ENCODE results near the gene SLC37A1.

Gene SLC37A1

DNA sequence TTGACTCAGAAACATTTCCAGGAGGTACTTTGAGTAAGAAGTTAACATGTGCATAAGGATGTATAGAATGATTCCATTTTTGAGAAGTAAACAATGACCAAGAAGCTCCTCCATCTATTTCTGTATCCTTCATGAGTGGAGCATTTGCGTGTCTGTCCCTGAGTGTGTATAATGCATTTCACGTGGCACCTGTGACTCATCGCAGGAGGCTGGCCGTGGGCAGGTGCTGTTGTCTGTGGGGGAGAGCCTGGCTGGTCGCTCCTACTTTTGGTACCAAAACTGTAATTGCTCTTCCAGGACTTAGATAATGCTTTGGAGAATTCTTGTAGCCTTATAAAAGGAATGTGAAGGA, 16.5 kb downstream of the SLC37A1 start:
- DNase-seq: no peak

DNA sequence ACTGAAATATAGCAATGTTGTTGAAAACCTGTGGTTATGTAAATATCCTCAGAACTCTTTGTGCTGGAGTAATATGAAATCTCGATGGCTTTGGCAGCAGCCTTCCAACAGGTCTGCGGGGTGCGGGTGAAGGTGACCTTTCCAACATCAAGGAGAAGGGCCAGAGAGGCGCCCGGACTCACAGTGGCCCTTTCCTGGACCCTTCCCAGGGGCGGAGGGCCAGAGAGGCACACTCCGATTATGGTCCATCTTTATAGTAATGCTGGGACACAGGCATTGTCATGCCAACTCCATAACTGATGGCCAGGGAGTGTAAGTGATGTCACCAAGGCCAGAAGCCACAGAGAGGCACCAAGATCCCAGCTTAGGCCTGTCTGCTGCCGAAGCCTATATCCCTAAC, 18.1 kb downstream of the SLC37A1 start:
- no peak for DNase-seq

DNA sequence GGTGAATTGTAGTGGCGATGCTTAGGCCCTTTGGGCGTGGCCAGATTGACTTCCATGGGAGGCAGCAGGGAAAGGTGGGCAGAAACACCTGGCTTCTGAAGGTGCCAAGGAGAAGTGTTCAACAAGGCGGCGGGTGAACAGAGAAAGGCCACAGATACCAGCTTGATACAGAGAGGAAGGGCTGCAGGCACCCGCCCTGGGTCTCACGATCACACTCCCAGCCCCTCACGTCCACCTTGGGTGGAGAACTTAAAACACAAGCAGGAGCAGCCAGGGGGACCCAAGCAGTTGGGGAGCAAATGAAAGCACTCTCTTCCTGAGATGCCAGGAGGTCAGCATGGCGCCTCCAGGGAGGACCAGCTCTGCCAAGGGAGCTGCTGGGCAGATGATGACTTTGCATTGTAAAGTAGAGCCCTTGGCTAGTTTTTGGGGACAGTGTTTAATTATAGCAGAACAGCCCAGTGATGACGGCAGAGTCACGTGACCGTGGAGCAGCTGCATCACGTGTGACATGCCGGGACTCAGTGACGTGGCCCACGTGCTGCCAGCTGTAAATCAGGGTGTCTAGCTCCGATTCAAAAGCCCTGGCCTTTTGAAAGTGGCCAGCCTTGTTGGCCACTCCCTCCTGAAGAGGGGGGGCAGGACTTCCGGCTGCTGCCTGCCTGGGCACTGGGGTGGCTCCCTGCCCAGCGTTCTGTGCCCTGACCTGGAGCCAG, 19.0 kb downstream of the SLC37A1 start:
- DNase-seq: peak; percentile 65

DNA sequence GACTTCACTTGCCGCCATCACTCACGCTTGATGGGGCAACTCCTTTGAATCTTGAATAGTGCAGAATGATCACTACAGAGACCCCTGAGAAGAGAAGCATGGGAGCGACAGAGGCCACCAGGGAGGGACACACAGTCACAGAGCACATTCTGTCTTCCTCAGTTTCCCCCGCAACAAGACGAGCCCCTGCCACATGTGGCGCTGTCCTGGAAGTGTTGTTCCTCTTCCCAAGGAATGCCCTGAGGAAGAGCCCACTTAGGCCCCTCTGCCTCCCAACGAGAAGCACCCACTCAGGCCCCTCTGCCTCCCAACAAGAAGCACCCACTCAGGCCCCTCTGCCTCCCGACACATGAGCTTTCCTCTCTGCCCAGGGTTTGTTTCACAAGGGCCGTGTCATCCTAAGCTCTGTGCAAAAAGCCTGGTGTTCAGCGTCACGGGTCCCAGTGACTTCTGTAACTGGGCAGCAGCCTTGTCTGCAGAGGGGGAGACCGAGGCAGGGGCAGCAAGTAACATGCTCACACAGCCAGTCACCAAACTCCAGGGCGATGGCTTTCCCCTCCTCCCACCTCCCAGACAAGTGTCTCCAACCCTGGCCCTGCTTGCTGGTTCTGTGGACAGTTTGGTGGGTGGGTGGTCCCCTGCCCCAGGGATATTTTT, 19.8 kb downstream of the SLC37A1 start:
- no peak for DNase-seq

DNA sequence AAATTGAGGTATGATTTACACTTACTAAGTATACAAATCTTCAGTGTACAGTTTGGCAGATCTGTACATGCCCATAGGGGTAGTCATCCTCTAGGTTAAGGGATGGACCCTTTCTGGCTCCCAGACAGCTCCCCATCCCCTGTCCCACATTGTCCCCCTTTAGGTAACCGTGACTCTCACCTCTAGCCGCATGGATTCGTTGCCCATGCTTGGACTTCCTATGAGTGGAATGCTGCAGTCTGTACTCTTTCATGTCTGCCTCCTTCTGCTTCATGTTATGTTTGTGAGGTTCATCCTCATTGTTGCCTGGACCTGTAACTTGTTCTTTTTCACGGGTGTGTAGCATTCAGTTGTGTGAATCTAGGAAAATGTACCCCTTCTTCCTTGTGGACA, 20.3 kb downstream of the SLC37A1 start:
- DNase-seq: no peak

DNA sequence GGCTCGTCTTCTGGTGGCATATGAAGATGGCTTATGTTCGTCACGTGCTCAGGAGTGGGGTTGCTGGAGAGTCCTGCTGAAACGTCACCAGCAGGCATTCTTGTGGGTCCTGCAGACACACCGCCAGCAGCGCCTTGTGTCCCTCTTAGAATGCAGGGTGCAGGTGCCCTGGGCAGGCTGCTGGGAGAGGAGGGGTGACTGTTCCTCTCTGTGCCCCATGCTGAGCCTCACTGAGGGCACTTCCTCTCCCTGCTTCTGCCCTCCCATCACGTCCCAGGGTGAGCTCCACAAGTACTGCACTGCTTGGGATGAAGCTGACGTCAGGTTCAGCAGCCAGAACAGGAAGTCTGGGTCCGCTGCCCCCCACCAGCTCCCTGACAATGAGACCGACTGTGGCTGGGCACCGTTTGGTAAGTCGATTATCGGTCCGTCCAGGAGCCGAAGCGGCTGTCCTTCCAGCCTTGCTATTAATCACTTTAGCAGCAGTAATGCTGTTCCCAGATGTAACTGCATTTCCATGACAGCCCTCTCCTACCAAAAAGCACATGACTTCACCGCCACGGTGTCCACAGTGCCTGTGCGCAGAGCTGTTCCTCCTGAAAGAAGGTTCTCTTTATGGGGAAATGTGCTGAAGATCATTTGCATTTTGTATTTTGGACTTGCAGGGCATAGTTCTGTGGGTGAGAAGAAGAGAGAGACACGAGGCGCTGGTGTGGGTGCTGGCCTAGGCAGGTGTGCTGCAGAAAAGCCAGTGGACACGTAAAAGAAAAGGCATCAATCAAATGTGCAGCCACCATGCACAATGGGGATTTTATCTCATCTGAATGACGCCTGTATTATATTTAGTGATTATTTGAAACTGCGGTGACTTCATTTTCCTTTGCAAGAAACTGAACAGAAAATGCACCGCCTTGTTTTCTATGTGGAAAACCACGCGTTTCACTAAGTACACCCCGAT, 21.0 kb downstream of the SLC37A1 start:
- DNase-seq: no peak

DNA sequence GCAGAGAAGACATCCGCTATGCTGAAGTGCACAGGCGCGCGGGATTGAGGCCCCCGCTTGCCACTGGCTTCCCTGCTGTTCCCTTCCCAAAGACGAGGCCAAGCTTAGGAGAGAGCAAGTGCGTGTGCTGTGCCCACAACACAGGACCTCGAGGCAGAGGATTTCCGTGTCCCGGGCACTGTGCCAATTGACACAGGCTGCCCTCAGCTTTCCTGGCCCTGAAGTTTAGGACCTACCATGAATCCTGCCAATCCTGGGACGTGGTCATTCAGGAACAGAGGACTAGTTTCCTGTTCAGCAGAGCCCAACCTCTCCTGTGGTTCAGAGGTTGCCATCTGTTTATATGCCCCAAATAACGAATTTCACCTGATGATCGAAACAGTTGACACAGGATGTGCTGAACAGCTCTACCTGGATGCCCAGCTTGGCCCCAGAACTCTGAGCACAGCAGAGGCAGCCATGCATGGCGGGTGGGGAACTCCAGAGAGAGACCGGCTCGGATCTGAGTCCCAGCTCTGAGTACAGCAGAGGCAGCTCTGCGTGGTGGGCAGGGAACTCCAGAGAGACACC, 22.0 kb downstream of the SLC37A1 start:
- DNase-seq: peak; percentile 64

DNA sequence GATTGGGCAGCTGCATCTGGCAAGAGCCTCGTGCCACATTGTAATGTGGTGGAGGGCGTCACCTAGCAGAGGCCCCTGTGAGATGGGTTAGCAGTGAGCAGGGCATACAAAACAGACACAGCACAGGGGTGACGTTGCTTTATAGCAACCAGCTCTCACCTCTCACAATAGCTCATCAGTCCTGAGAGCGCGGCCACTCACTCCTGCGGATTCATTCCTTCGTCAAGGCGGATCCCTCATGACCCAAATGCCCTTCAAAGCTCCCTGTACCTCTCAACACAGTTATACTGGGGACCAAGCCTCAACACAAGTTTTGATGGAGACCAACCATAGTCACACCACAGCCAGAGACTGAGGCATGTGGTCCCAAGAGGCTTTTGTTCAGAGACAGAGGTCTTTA, 22.9 kb downstream of the SLC37A1 start:
- no peak for DNase-seq

DNA sequence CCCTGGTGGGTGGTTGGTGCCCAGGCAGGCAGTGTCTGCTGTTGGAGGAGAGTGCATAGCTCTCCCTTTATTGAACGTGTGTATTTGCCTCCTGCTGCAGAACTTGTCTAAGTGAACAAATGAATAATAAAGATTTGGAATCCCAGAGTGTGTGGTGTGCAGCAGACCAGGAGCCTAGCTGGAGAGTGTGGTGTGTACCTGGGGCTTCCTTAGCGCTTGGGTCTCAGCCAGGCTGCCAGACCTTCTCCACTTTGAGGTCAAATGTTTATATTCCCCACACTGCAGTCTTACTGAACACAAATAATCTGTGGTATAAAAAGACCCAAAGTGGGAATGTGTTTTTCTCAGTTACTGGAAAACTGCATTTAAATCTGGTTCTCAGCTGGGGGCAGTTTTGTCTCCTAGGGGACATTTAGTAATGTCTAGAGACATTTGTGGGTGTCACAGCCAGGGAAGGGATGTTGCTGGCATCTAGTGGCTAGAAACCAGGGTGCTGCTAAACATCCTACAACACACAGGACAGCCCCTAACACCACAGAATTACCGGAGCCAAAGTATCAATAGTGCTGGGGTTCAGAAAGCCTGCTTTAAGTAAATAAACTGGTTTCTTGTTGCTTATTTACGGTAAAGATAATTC, 23.6 kb downstream of the SLC37A1 start:
- DNase-seq: no peak

DNA sequence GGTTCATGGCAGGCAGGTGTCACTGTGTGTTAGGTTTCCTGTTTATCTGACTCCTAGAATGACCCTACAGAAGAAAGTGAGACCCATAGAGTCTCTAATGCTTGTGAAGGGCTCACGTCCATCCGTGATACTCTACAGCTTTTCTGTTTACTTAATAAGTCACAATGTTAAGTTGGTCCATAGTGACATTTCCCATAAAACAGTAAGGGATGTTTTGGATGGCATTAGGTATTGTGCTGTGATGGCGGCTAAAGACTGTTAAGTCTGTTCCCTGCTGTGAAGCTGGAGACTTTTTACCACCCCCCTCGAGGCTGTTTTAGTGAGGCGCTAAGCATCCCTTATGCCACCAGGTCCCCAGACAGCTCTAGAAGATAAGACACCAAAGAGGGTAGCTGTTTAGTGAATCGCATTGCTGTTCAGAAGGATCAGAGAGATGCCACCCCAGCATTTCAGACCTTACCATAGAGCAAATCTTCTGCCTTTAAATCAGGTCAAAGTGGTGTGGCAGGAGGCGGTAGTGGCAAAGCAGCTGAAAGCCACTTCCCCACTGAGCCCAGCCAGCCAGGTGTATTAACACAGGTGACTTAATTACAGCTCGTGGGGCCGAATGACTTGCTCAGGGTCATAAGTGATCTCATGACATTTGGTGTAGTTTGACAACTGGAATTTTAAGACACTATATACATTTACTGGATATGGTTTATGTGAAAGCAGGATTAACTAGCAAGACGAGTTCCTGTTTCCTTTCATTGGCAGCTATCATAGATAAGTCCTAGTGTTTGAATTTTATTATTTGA, 25.0 kb downstream of the SLC37A1 start:
- DNase-seq: no peak

DNA sequence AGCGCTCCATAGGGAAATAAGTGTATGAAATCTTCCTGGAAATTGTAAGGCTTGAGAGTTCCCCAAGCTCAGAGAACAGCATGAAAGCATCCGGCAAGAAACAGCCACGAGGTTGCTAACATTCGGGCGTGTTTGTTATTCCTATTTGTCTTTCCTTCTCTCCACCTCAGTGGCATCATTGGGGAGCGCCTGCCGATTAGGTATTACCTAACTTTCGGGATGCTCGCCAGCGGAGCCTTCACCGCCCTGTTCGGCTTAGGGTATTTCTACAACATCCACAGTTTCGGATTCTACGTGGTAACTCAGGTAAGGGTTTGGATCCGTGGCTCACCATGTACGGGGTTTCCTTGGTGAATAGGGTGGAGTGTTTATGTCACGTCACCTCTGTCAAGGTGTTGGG, 25.7 kb downstream of the SLC37A1 start:
- no peak for DNase-seq

DNA sequence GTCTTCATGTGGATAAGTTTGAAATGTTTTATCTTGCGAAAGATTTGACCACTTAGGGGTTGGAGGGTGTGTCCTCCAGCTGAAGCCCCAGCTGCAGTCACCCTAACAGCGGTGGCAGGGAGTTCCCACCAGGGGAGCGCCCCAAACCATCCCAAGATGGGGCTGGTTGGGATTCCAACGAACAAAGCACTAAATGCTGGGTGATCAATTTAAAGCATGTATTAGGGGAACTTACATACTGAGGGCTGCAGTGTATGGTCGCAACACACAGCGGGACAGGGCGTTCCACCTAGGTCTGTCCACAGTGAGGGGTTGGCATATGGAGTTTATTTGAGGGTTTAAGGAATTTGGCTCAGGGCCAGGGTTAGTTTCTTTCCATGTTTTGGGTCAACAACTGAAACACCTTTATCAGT, 26.3 kb downstream of the SLC37A1 start:
- no peak for DNase-seq

DNA sequence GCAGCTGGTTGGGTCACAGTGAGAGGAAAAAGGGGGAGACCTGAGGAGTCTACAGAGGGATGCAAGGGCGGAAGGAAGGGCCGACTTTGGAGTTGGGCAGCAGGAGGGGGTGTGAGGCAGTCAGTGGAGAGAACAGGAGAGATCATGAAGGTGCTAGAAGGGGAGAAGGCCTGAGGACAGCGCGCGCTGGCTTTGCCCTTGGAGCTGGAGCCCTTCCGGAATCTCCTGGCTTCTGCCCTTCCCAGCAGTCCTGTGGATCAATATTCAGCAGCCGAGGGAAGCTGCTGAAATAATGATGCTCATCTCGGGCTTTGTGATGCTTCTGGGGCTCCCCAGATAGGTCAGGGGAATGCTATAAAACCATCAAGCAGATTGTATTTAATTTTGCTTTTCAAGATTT, 26.7 kb downstream of the SLC37A1 start:
- DNase-seq: no peak

DNA sequence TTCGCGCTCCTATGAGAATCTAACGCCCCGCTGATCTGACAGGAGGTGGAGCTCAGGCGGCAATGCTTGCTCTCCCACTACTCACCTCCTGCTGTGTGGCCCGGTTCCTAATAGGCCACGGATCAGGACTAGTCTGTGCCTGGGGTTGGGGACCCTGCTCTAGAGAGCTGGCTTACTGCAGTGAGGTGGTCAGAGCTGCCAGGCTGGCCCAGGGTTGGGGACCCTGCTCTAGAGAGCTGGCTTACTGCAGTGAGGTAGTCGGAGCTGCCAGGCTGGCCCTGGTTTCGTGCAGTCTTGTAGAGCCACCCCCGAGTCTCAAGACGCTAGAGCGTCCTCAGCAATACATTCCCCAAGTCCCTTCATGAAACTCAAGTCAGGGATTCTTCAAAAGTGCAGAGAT, 27.5 kb downstream of the SLC37A1 start:
- no peak for DNase-seq

DNA sequence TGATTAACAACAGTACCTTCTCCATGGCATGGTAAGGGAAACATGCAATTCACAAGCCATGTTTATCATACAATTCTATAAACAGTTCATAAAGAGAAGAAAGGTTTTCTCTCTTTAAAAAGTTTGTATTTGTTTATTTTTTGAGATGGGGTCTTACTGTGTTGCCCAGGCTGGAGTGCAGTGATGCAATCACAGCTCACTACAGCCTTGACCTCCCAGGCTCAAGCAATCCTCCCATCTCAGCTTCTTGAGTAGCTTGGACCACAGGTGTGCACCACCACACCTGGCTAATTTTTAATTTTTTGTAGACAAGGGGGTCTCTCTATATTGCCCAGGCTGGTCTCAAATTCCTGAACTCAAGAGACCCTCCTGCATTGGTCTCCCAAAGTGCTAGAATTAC, 28.0 kb downstream of the SLC37A1 start:
- no peak for DNase-seq

DNA sequence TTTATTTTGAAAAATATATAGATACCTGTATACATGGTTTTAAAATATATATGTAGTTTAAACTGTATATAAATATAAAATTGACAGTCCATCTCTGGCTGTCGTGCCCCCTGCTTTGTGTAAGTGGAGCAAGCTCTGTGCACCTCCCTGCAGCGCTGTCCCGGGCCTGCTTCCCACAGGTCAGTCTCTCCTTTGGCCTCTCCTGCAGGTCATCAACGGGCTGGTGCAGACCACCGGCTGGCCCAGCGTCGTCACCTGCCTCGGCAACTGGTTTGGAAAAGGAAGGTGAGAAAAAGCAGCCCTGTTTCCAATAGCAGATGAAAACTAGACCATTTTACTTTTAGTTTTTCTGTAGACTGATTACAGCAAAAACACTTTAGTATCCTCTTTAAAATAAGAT, 28.5 kb downstream of the SLC37A1 start:
- DNase-seq: no peak

DNA sequence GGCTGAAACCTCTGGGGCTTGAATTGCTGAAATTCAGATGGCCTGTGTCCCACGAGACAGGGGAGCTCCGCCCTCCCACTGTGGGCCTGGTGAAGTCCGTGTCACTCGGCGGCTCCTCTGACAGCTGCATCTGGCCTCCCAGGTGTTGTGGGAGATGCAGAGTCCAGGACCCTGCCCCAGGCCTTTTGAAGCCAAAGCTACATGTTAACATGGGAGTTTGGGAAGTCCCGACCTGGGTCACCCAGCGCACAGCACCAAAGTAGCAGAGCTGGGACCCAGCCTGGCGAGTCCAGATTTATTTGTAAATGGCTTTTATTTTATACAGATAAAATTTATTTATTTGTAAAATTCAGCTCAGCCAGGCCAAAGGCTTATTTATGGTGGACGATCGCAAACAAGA, 28.9 kb downstream of the SLC37A1 start:
- DNase-seq: no peak

DNA sequence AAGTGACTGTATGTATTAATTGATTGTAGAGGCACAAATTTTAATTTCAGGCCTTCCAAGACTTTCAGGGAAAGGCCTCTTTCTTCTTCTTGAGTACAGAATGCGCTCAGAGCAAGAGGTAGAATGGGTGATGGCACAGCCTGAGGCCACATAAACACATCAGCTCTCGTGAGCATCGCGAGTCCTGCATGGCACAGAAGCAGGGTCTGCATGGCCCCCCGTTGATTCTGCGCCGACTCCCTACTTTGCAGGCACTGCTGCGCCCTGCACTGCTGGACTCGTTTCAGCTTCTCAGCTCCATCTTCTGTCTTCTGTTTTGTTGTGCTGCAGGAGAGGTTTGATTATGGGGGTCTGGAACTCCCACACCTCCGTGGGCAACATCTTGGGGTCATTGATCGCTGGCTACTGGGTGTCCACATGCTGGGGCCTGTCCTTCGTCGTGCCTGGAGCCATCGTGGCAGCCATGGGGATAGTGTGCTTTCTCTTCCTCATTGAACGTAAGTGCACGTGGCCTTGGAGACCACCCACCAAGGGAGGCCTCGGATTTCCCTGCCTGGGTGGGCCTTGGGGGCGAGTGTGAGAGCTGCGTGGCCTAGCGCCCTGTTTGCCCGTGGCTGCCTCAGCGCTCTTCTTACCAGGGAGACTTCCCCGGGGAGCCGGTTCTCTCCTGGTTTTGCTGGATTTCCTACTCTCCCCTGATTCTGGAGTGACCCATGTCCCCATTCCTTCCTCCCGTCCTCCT, 29.6 kb downstream of the SLC37A1 start:
- no peak for DNase-seq

DNA sequence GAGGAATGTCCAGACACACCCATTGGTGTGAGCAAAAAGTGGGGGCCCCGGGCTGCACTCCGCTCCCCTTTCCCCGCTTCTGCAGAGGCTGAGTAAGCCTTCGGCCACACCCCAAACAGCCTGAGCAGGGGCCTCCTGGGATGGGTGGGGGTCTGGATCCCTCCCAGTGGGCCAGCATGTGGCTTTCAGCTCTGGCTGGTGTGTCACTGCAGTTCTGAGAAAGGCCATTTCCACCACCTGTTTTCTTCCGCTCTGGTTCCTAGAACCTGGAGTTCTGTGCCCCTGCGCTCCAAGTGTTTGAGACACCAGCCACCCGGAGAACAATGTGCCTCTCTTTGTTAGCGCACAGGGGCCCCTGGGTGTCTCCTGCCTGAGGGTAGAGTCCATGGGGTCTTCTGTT, 30.9 kb downstream of the SLC37A1 start:
- no peak for DNase-seq

DNA sequence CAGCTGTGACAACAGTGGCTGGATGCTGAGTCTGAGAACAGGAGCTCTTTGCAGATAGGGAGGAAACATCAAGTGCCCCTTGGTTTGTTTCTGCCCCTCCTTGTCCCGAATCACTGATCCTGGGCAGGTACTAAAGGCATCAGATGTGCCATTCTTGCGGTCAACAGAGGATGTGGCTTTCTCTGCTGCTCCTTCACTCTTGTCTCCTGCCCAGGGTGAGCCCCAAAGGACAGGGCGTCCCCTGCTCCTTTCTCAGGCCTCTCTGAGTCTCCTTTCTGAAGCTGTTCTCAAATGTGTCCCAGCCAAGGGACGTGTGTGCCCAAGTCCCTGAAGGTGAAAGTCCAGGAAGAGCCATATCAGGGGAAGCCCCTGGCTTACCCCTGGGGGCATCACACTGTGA, 31.7 kb downstream of the SLC37A1 start:
- no peak for DNase-seq

DNA sequence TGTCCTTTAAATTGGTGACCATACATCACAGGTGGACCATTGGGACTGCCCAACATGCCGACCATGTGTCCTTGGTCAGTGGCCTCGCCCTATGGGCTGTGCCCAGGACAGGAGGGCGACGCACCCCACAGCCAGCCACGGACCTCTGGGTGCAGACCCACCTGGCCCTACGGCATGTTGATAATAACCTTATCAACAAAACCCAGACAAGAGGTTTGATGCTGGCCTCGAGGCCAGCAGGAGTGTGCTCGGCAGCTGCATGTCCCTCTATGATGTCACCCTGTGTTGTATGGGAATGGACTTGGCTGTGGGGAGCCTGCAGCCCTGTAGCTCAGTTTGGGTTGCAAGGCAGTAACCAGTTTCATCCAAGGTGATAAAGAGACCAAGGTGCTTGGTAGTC, 32.1 kb downstream of the SLC37A1 start:
- DNase-seq: no peak

Measured in NCI-H2029 (cell line).